ENCODE measurements around the gene CC2D2A. TPM values are rescaled to one million over a fixed set of nuclear protein-coding genes. Genes with fewer than 3 reads are reported as not detected.

Gene CC2D2A
- total RNA-seq, 1 donor from 2014 or later, result 15.5 TPM

GRCh38 chr4:15649914-15650545, 180.3 kb downstream of the CC2D2A start:
- TF ChIP-seq CTCF (IDR thresholded peaks at IDR 0.05), result peak; percentile 71
- Histone ChIP-seq H3K4me1 (peaks cover 52% of the 10 kb centered on the region), H3K9me3 (no peaks in the 10 kb centered on the region), H3K27me3 (no peaks in the 10 kb centered on the region), H3K27ac (no peak overlapping the region), H3K4me3 (no peak overlapping the region), H3K36me3 (no peaks in the 10 kb centered on the region)
- DNase-seq (no peak), ATAC-seq (peak; percentile 84)
- intact Hi-C loops (cut with DNase I), result loop anchor here (5.0 kb wide), 1 partner anchor 173 kb away; no protein-coding TSS in a partner anchor

Other genes starting within 250 kb of the CC2D2A start
- 15.1 TPM for gene C1QTNF7, start 41.8 kb upstream of the CC2D2A start, total RNA-seq
- gene FBXL5, start 185.5 kb downstream of the CC2D2A start, total RNA-seq, result 101 TPM
- gene FAM200B, start 211.9 kb downstream of the CC2D2A start, total RNA-seq, result 29.3 TPM
- gene BST1, start 233.2 kb downstream of the CC2D2A start, total RNA-seq, result 11.0 TPM

All from upper lobe of right lung (tissue), 1 donor.